ENCODE measurements around the gene POLG. TPM values are rescaled to one million over a fixed set of nuclear protein-coding genes. Genes with fewer than 3 reads are reported as not detected.

POLG gene
- total RNA-seq: 10 to 100 TPM; 59.4 to 73.7 (median 66.0) TPM
- long read RNA-seq, donor 1, full-length matches to known transcripts: 25 of 74 reads
- long read RNA-seq, donor 1, partial matches to known transcripts: 33 of 74 reads
- long read RNA-seq, donor 1, other reads (novel, unspliced or antisense): 16 of 74 reads
- long read RNA-seq, donor 2, full-length matches to known transcripts: 2 of 6 reads
- long read RNA-seq, donor 2, partial matches to known transcripts: 2 of 6 reads
- long read RNA-seq, donor 2, other reads (novel, unspliced or antisense): 2 of 6 reads

DNA sequence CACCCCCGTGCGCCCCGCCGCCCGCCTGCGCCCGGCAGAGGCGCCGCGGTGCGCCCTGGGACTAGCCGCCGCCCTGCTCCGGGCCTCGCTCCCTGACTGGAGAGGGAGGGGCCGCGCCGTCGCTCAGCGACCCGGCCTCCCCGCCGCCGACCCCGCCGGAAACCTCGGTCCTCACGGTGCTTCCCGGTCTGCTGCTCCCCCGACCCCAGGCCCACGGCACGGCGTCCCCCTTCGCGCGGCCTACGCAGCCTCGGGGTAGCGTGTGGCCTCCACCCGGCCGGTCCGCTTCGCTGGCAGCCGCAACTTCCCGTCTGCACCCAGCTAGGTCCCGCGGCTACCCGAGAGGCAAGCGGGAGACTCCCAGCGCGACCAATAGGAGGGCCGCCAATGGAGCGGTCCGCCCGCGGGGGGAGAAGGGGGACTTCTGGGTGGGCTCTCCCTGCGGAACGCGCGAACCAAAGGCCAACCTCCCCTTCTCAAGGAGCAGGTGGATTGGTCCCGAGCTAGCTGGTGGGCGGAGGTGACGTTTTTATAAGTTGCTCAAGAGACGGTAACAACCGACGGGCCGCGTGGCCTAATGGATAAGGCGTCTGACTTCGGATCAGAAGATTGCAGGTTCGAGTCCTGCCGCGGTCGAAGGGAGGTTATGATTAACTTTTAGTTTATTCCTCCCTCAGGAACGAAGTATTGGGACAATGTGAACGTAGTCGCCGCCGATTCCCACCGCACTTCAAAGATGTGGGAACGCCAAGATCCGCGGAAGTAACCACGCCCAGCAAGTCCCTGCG, at the start of gene POLG:
TSS of gene POLG (minus strand) at position 315 of the 788 bp plus-strand sequence. CDS start 1,070 bp downstream, outside the sequence.
- Histone ChIP-seq H3K36me3 (ENCODE audit: low read depth) (peaks cover 7% of the 10 kb centered on the region), H3K9me3 (no peaks in the 10 kb centered on the region), H3K4me1 (ENCODE audit: low read depth) (peaks cover 43% of the 10 kb centered on the region), H3K4me3 (peak within 1 kb of the TSS; percentile 77)
- no peak for TF ChIP-seq CTCF (IDR thresholded peaks at IDR 0.05)
- DNase-seq (peak; percentile 97 to 99 (median 99)), ATAC-seq (peak; percentile 89)
- intact Hi-C loops (cut with DNase I, micrococcal nuclease): no loop called here

DNA sequence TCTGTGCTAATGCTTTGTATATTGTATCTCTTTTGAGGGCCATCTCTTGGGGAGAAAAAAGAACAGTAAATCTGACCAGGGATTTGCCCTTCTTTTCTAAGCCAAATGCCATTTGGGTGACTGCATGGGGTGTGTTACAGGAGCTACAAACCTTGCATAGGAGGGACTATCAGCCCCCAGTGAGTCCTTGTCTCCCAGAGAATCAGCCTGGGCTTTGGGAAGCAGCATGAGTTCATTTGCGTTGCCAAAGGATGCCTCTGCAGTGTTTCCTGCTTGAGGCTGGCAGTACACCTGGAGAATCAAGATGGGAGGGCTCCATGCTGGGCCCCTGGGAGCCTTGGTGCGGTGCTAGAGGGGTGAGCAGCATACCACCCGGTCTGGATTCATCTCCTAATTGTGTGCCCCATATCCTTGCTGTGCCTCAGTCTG, 49.6 kb upstream of the POLG start:
- no peaks in the 10 kb centered on the region for H3K36me3 ChIP-seq (ENCODE audit: low read depth)
- ATAC-seq: no peak
- no peaks in the 10 kb centered on the region for H3K9me3 ChIP-seq
- H3K4me1 ChIP-seq (ENCODE audit: low read depth): peaks cover under 1% of the 10 kb centered on the region
- intact Hi-C loops (cut with DNase I, micrococcal nuclease): no loop called here
- H3K4me3 ChIP-seq: no peak overlapping the region
- TF ChIP-seq CTCF (IDR thresholded peaks at IDR 0.05): no peak
- DNase-seq: no peak

DNA sequence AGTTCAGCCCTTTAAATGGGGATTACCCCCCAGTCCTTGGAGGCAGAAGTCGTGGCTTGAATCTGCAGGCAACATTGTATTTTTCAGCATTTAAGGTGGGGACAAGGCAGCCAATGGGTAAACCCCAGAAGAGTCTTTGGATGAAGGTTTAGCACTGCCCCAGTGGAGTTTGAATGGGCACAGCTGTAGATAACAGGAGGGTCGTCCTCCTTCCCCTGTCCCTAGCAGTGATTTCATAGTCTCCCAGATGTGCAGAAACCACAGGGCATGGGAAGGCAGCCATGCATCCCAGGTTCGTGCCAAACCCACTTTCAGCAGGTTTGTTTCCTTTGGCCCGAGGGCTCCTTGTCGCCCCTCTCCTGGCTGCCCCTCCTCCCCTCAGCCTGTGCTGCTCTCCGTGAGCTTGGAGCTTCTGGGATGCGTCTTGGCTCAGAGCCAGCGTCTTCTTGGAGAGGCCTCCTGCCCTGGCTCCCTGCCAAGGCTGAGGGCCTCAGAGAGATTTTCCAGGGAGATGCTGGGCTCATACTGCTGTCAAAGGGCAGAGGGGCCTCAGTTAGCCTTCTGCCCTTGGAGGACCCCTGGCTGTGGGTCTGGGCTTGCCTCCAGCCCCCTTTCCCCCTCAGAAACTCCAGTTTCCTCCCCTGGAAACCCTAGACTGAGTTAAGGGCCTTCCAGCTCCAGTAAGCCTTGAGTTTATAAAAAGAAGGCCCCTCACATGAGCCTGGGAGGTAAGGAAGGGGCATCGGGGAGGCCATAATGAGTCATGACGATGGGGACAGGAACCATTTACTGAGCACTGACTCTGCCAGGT, 48.9 kb upstream of the POLG start:
- no peak overlapping the region for H3K4me3 ChIP-seq
- no peaks in the 10 kb centered on the region for H3K36me3 ChIP-seq (ENCODE audit: low read depth)
- DNase-seq: peak in 2 of 3 donors; percentile 45 to 46
- peaks cover 6% of the 10 kb centered on the region for H3K4me1 ChIP-seq (ENCODE audit: low read depth)
- no peak for TF ChIP-seq CTCF (IDR thresholded peaks at IDR 0.05)
- intact Hi-C loops (cut with DNase I, micrococcal nuclease): no loop called here
- ATAC-seq: no peak
- no peaks in the 10 kb centered on the region for H3K9me3 ChIP-seq

GRCh38 chr15:89381888-89382686, 47.5 kb upstream of the POLG start:
- no peak for DNase-seq
- no peaks in the 10 kb centered on the region for H3K36me3 ChIP-seq (ENCODE audit: low read depth)

More at GRCh38 chr15:89381888-89382686, 47.5 kb upstream of the POLG start:
- TF ChIP-seq CTCF (IDR thresholded peaks at IDR 0.05): no peak
- no peak for ATAC-seq
- H3K4me3 ChIP-seq: no peak overlapping the region
- H3K9me3 ChIP-seq: no peaks in the 10 kb centered on the region
- H3K4me1 ChIP-seq (ENCODE audit: low read depth): peaks cover 12% of the 10 kb centered on the region
- intact Hi-C loops (cut with DNase I, micrococcal nuclease): no loop called here

All from mucosa of descending colon (tissue), 3 donors.